SH-SY5Y (cell line): ENCODE data around the gene RUNX3.

Experiments
- GATA2 ChIP-seq: IDR thresholded peaks from 2 replicates; pipeline ENCODE4 v1.6.1; 2011; ENCODE audit warnings: mild to moderate bottlenecking, low read depth, low read length
- GATA3 ChIP-seq: IDR thresholded peaks from 2 replicates; pipeline ENCODE4 v1.6.1; 2011; ENCODE audit warnings: low read depth, mild to moderate bottlenecking, low read length, moderate library complexity

Gene RUNX3

DNA sequence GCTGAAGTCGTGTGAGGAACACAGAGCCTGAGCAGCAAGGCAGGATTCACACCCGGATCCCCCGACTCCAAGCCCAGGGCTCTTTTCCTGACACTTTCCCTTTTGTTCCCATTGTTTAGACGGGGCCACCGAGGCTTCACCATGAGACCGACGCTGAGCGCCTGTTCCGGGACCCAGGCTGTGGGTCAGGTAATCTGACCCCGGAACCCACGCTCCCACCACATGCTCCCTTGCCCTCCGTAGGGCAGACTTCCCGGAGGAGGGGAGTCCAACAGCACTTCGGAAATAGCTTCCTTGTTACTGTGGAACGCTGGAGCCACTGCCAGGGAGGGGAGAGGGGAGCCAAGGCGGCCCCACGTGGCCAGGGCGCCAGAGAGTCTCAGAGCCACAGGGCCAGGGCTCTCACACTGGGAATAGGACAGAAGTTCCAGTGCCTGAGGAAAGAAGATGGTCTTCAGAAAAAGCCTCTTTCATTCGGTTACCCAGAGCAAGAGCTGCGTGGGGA is 18.4 kb downstream of the RUNX3 start:
- no peak for TF ChIP-seq GATA2
- TF ChIP-seq GATA3 = no peak

DNA sequence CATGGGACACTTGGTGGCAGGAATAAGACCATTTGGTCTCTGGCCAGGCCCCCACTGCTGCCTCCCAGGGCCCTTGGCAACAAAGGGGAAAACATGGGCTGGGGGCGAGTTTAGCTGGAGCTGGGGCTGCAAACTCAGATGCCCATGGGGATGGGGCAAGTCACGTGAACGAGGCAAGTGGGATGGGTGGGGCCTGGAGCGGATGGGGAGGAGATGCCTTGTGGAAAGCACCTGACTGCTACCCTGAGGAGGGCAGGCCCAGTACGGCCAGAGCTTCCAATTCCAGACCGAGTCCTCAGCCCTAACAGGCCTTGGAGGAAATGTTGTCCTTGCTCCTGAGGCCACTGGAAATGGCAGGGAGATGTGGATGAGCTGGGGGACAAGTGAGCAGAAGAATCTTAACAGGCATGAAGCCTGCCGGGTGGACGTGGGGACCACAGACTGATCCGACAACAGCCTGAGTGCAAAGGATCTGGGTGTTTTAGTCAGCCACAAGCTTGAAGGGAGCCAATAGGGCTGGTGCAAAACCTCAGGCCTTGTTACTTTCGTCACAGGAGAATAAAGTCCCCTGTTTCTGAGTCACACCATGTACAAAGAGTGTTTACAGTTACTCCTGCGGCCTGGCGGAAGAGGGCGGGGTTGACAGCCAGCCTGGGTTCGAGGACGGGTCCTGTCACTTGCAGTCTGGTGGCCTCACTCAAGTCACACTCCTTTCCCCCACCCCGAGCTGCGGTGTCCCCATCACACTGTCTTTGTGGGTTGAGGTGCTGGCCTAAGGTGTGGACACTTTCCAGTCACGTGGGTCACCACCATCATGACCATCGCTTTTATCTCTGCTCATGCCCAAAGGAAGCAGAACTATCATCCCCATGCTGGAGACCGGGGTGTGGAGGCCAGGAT is 19.1 kb downstream of the RUNX3 start:
- TF ChIP-seq GATA2 = no peak
- TF ChIP-seq GATA3 = no peak

DNA sequence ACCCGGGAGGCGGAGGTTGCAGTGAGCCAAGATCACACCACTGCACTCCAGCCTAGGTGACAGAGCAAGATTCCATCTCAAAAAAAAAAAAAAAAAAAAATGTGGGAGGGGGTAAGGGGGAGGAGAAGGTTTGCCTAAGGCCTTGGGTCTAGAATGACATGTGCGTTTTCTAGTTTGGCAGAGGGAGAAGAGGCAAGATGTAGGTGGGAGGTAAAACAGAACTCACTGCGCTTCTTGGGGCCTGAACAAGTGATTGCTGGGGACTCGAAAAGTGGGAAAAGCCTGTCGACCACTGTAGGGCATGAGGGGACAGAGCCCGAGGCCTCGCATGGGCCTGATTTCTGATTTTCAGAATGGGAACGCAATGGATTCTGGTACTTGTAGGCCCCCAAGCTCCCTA is 19.9 kb downstream of the RUNX3 start:
- TF ChIP-seq GATA2 (no peak), GATA3 (no peak)

DNA sequence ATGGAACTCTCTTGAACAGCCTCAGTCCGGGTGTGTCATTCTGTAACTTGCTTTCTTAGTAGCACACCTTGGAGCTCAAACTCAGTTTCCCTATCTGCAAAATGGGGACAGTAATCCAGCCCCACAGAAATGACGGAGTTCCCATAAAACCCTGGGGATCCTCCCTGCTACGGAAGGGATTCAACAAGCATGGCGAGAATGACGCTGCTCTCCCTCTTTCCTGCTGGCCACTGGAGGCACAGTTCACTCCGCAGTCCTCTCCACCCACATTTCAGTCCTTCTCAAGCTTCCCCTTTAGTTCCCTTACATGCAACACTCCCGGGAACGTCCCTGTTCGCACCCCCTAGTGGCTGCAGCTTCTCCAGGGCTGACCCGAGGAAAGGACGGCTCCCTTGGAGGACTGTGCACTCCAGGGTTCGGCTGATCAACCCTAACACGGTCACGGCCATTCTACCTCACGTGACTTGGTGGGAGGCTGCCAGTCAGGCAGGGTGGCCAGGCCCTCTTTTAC is 20.6 kb downstream of the RUNX3 start:
- no peak for TF ChIP-seq GATA2
- no peak for TF ChIP-seq GATA3

- TF ChIP-seq GATA2 (no peak), GATA3 (no peak)
Observed at GRCh38 chr1:24908591-24909259, 21.4 kb downstream of the RUNX3 start.

DNA sequence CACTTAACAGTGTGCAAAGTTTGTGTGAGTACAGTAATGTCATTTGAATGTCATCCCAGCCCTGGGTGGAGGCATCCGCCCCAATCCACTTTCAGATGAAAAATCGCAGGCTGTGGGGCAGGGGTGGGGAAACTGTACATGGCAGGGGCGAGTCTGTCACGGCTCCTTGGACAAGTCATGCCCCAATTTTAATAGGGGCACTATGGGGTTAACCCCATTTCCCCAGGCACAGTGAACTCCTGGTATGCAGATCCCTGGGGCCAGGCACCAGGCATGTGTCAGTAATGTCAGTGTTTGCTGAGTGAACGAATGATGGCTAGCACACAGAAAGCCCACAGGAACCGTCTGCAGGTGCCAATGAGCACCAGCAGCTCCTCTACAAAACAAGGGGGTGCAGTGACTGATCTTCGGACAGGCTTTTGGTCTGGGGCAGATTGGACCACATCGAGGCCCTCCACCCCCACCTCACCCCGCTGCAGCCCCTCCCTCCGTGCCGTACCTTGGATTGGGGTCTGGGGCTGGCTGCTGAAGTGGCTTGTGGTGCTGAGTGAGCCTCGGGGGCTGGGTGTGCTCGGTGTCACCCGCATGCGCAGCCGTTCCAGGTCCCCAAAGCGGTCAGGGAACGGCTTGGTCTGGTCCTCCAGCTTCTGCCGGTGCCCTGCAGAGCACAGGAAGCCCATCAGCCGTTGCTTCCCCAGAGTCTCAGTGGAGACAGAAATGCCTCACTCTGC is 23.2 kb downstream of the RUNX3 start:
- TF ChIP-seq GATA2 = no peak
- TF ChIP-seq GATA3 = no peak

- TF ChIP-seq GATA3 (no peak), GATA2 (no peak)
Observed at GRCh38 chr1:24905979-24906720, 23.9 kb downstream of the RUNX3 start.

DNA sequence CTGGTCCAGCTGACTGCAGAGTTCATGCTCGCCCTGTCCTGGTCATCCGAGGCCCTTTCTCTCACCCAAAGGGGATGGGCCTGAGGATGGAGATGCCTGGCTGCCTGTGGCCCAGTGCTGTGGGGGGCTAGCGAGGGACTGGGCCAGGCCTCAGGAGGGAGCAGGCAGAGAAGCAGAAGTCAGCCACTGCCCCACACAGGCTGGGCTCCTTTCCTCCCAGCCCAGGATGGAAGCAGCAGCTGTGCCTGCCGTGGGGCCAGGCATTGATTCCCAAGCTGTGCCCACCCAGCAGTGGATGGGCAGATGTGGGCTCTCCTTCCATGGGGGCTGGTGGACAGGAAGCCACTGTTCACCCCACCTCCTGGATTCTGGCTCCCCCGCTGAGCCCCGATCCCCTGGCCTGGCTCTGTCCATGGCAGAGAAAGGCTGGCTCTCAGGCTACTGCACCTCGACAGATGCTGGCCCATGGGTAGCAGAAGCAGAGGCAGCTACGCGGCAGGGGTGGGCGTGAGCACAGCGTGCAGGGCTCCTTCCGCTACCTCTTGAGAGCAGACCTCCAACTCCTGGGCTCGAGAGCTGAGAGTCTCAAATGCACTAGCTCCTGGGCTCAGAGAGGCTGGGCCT is 24.6 kb downstream of the RUNX3 start:
- TF ChIP-seq GATA2 = no peak
- TF ChIP-seq GATA3 = no peak

DNA sequence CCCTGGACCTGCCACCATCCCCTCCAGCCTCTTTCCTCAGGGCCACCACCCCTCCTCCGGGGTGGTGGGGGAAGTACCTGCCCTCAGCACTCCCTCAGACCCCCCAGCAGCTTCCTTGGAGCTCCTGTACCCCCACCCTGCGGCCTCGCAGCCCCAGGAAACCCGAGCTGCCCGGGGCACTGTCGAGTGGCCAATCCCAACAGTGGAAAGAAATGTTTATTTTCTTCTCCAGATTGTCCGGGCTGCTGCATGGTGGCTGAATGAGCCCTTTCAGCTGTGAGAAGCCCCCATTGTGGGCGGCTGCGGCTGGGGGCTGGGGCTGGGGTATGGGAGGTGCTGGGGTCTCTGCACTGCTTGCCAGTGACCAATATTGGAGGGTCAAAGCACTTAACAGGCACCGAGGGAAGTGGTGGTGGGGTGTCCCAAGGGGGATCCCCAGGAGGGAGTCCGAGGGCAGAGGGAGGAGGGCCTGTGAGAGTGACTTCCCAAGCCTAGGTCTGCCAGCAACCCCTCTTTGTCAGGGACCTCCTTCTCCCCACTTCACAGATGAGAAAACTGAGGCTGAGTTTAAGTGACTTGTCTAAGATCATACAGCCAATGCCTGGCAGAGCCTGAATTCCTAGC is 25.2 kb downstream of the RUNX3 start:
- TF ChIP-seq GATA2 (no peak), GATA3 (no peak)

- TF ChIP-seq GATA2 (no peak), GATA3 (no peak)
Observed at GRCh38 chr1:24903955-24904730, 25.9 kb downstream of the RUNX3 start.

GRCh38 chr1:24903560-24903954 is 26.5 kb downstream of the RUNX3 start:
- TF ChIP-seq GATA2 (no peak), GATA3 (no peak)

DNA sequence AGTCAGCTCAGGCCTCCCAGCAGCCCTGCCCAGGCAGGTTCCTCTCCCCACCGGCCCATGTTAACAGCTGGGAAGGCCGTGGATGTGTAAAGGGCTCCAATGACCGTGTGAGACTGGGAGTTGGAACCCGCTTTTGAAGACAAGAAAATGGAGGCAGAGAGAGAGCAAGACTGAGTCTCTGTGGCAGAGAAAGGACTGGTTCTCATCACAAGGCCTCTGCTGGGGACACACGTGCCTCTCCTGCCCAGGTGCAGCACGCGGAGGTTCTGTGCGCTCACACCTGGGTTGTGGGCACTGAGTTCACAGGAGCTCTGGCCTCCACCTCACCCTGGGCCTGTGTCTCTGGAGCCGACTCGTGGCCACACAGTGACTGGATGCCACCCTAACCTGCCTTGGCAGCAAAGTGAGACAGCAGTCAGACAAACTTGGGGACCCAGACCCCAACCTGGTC is 27.0 kb downstream of the RUNX3 start:
- TF ChIP-seq GATA2 = no peak
- no peak for TF ChIP-seq GATA3

DNA sequence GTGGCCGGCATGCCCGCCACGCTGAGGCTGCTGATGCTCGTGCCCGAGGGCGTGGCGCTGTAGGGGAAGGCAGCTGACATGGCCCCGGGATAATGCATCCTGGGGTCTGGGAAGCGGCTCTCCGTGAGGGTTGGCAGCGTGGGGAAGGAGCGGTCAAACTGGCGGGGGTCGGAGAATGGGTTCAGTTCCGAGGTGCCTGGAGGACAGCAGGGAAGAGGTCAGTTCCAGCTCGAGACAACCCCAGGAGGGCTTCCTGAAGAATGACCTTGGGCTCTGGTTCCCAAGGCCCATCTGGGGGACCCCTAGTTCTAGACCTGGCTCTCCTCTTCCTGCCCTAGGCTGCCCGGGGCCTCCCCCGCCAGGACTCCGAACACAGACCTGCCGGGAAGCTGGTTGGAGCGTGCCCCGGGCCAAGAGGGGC is 27.6 kb downstream of the RUNX3 start:
- no peak for TF ChIP-seq GATA3
- no peak for TF ChIP-seq GATA2
